GM08714 (cell line): ENCODE data around the gene CUL4A.

Experiments
- H3K4me3 ChIP-seq: fragments of 200-500 bp; sonication (Bioruptor generic); 2 replicates; pipeline ENCODE4 v1.5.1; 2014; ENCODE audit warnings: mild to moderate bottlenecking, low read length, inconsistent platforms
- ZNF274 ChIP-seq: IDR thresholded peaks from 2 replicates; pipeline ENCODE4 v1.6.1; 2012; ENCODE audit warnings: mild to moderate bottlenecking, low read depth, low read length

The CUL4A gene

DNA sequence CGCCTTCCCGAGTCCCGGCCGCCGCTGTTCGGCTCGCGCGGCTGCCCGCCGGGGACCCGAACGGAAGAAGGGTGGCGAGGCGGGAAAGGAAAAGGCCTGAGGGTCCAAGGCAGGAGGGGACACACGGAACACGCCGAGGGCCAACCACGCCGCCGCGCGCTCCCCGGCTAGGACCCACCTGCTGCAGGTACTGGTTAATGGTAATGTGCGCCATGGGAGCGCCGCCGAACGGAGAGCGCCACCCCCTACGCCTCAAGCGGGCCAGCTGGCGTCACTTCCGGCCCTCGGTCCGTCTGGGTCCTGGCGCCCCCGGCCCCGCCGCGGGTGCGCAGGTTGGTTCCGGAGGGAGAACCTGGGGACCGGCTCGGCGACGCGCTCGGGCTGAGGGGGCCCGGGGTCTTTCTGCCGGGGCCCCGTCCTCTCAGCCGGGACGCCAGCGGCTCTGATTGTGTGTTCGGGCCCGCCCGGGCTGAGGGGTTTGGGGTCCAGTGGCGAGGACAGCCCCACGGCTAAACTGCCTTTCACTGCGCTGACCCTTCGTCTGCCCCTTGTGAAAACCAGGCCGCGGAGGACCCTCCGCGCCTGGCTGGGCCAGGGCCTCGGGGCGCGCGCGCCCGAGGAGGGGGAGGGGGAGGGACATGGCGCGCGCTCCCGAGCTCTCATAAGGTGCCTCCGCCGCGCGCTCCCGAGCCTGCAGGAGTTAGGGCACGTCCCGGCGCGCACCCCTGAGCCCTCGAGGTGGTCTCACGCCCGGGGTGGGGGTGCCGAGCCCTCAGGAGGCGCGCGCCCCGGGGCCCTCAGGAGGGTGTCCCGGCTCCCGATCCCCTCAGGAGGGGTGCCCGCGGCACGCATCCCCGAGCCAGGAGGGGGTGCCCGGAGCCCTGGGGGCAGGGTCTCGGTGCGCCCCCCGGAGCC, 735 bp upstream of the CUL4A start, which contains the start of gene PCID2:
TSS of gene PCID2 (minus strand) at position 249 of the 915 bp plus-strand sequence. CDS start at position 214, 35 bp downstream.
- no peak for TF ChIP-seq ZNF274
- peak within 1 kb of the TSS; percentile 94 for H3K4me3 ChIP-seq

DNA sequence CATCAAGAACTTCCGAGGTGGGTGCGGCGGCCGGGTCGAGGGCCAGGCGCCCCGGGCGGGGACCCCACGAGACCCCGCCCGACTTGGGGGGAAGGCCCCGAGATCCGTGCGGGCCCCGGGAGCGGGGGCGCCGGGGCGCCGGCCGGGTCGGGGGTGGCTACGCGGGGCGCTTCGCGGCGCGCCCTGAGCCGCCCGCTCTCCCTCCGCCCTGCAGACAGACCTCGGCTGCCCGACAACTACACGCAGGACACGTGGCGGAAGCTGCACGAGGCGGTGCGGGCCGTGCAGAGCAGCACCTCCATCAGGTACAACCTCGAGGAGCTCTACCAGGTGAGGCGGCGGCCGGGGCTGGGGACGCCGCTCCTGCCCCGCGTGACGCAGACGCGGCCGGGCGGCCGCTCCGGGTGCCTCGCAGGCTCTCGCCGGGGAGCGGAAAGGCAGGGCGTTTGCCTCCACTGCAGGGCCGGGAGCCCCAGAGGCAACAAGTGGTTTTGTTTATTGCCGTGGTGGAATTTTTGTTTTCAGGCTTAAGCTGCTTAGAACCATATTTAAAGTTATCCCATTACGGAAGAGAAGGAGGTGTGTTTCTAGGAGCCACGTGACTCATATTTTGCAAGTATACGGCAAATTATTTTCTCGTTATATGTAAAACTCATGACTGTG, 477 bp downstream of the CUL4A start:
- H3K4me3 ChIP-seq, result peak overlapping the region; percentile 92
- TF ChIP-seq ZNF274, result no peak

DNA sequence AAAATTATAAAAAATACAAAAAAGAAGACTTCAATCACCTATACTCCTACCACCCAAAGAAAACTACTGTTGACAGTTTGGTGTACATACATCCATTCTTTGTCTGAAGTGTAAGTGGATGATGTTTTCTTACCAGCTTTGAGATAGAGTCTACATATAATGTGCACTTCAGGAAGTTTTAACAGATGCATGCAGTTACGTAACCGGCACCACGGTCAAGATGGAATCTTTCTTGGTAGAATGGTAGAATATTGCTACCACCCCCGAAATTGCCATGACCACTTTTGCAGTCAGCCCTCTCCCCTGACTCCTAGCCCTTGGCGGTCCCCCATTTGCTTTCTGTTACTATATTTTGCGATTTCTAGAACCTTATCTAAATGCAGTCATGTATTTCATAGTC, 1.4 kb downstream of the CUL4A start:
- peak overlapping the region; percentile 9 for H3K4me3 ChIP-seq
- TF ChIP-seq ZNF274, result no peak

DNA sequence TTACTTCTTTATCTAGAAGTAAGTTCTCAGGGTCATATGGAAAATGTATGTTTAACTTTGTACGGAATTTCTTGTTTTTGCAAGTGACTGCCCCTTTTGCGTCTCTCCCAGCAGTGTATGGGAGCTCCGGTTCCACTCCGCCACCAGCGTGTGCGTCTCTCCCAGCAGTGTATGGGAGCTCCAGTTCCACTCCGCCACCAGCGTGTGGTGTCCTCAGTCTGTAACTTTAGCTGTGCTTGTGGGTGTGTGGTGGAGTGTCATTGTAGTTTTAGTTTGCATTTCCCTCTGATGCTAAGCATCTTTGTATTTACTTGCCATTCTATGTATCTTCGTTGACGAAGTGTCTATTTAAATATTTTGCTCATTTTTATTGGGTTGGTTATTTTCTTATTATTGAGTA, 2.4 kb downstream of the CUL4A start:
- no peak overlapping the region for H3K4me3 ChIP-seq
- no peak for TF ChIP-seq ZNF274

DNA sequence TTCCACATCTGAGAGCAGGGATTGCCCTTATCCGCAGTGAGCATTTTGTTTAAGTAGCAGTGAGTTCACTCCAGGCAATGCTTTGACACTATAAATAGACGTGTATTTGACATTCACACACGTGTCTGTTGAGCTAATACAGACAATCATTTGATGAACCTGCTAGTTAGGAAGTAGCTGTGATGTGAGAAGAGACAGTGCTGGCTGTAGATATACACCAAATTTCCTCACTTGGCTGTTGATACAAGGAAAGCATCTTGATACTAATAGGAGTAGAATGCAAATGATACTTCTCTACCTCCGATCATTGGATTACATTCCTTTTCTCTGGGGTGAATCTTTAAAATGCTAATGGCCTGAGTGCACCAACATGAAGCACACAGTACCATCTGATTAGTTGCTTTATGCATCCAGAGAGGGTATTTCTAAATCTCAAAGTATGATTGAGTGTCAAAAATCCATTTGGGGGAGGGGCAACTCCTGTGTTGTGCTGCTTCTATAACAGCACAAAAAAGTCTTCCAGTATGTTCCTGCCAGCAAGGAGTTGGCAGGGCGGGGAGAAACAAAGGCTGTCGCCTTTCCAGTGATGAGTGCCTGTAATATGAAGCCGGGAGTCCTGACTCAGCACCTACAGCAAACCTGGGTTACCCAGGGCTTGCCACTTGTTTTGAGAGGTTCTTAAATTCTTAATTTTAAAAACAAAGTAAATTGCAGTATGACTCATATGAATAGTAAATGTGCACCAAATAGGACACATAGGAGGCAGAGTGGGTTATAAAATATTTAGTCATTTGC, 7.0 kb downstream of the CUL4A start:
- no peak overlapping the region for H3K4me3 ChIP-seq
- no peak for TF ChIP-seq ZNF274

DNA sequence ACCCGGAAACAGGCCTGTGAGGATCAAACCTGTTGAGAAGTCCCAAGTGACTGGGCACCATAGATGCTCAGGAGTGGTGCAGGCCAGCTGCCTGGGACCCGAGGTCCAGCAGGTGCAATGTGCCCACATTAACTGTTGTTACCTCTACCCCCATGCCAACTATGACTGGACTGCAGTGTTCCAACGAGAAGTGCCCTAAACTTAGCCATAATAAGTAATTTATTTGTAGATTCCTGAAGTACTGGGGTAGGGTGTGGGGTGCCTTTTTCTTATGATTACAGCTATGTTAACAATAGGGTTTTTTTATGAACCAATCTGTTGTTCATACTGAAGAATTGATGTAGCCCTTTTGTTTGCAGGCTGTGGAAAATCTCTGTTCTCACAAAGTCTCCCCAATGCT, 9.2 kb downstream of the CUL4A start:
- H3K4me3 ChIP-seq, result no peak overlapping the region
- no peak for TF ChIP-seq ZNF274

DNA sequence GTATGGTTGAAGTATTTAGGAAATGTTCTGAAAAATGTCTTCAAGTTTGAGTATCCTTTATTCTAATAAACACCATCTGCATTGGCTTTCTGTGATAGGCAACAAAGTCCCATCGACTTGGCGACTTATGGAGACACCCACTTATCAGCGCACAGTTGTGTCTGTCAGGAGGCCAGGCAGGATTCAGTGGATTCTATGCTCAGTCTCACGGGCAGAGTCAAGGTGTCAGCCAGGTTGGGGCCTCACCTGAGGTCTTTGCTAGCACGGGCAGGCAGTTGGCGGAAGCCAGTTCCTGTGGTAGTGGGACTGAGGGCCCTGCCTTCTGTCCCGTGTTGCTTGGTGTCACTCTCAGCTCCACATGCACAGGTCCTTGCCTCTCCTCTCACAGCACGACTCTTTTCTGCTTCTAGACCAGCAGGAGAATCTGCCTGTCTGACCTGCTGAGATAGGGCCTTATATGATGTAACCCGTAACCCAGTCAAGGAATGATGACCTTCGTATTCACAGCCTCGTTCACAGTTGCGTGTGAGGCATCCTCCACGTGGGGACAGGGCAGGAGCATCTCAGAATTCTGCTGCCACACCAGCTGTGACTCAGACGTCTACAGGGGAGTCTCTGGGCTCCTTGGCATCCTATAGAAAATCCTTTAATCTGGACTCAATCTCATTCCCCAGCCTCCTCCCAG, 10.0 kb downstream of the CUL4A start:
- no peak for TF ChIP-seq ZNF274
- no peak overlapping the region for H3K4me3 ChIP-seq

DNA sequence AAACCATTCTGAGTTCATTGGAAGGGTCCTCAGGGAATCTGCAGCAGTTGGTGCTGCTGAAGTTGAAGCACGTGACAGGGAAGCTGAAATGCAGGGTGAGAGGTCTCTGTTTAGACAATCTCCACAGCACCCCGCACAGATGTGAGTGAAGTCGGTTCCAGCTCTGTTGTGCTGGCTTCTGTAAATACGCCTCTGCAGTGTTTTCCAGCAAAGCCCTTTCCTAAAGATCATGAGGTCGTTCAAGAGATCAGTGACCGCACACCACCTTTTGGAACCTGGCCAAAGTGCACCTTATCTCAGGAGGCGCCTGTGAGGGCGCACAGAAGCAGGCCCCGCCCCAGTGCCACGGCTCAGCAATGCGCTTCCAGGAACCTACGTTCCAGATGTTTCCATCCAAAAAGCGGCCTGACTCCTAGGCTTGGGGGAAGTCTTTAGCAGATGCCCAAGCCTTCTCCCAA, 10.8 kb downstream of the CUL4A start:
- H3K4me3 ChIP-seq, result no peak overlapping the region
- TF ChIP-seq ZNF274, result no peak

DNA sequence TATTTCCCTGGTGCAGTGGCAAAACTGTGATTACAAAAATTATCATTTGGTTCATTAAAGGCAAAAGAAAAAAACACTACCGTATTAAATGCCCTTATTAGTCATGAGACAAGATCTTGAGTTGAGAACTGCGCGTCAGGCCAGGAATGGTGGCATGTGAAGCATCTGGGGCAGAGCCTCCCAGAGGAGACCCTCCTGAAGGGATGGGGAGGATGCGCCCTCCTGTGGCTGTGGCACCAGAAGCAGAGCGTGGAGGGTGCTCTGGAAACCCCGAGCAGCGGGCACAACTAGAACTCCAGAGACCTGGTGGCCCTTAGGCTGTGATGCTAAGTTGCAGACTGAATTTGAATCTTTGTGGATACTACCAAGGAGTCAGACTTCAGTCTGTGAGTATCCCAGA, 11.5 kb downstream of the CUL4A start:
- no peak for TF ChIP-seq ZNF274
- no peak overlapping the region for H3K4me3 ChIP-seq

DNA sequence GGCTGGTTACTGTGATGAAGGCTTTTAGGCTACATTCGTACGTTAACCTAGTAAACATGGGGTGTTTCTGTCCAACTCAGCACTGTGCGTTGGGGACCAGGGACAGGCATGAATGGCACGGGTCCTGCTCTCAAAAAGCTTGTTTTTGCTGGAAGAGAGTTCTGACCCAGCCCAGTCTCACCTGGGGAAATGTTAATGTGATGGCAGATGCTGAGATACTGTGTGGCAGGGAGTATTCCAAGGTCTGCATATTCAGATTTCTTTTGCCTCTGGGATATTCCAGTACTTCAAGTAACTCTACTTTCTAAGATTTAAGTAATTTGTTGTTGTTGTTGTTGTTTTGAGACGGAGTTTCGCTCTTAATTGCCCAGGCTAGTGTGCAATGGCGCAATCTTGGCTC, 13.7 kb downstream of the CUL4A start:
- no peak for TF ChIP-seq ZNF274

DNA sequence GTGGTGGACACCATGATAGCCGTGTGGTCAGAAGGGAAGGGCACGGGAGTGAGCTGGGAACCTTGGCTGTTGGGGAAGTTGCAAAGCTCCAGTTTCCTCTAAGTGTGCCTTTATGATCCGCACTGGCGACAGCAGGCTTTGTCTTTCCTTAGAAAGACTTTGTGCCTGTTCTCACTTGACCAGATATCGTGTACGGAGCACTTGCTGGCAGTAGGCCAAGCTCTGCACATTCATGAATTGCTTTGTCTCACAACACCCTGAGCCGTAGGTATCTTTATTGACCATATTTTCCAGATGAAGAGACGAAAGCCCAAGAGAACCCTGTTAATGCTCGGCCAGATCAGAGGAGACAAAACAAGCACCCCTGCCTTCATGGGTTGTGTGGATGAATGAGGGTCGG, 15.1 kb downstream of the CUL4A start:
- TF ChIP-seq ZNF274, result no peak
- H3K4me3 ChIP-seq, result no peak overlapping the region

More for the DNA sequence above, 13.7 kb downstream of the CUL4A start:
- H3K4me3 ChIP-seq, result no peak overlapping the region

DNA sequence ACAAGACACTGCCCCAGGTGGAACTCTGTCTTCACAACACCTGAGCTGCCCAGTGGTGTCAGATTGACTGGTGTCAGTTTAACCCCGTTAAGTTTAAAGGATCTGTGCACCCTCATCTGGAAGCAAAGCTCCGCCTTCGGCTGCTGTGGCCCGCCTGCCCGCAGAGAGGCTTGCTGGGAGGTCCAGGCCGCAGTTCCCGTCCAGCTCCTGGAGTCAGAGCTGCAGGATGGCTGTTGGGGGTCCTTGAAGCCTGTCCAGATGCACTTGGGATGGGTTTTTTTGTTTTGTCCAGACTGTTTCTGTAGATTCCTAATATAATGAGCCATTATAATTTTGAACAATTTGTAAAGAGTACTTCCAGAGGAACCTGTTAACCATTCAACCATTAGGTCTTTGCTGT, 16.1 kb downstream of the CUL4A start:
- TF ChIP-seq ZNF274, result no peak
- no peak overlapping the region for H3K4me3 ChIP-seq

DNA sequence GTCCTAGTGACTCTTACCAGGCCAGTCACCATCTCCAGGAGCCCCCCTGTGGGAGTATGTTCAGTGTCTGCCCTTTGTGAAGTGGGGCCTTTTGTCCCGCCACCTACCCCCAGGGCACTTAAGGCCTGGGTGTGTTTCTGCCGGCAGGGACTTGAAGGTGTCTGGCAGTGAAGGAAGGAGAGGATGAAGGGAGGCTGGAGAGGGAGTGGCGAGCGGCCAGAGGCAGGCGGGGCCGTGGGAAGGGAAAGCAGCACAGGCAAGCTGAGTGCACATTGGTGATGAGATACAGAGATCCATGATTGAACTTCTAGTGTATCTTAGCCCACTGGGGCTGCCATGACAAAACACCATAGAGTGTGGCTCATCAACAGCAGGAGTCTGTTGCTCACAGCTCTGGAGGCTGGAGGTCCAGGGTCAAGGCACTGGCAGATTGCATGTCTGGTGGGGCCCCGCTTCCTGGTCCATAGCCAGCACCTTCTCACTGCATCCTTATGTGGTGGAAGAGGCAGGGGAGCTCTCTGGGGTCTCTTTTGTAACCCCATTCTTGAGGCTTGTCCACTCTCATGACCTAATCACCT, 17.5 kb downstream of the CUL4A start:
- no peak overlapping the region for H3K4me3 ChIP-seq
- TF ChIP-seq ZNF274, result no peak
